HG02798 (cell line): ENCODE data around the gene ATE1.

Experiments
- ATAC-seq: cut with Tn5 transposase; IDR thresholded peaks from one replicate; pipeline ENCODE4 v1.9.1; 2021; ENCODE audit warnings: mild to moderate bottlenecking; ENCODE audit not compliant: unreplicated experiment, poor library complexity

The ATE1 gene

DNA sequence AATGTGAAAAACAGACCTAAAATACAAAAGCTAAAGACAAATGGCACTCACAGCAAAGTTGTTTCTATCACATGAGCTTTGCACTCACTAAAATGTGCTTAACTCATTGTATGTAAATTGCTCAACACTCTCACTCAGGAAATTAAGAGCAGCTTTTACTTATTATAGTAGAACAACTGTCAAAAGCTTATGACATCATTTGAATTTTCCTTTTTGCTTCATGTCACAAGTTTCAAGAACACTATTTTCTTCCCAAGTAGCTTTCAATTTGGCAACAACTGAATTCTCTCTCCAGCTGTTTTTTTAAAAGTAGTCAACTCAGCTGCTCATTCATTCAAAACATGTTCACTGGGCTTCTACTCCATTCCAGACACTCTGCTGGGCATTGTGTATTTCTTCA, 46.9 kb downstream of the ATE1 start:
- ATAC-seq, result no peak

DNA sequence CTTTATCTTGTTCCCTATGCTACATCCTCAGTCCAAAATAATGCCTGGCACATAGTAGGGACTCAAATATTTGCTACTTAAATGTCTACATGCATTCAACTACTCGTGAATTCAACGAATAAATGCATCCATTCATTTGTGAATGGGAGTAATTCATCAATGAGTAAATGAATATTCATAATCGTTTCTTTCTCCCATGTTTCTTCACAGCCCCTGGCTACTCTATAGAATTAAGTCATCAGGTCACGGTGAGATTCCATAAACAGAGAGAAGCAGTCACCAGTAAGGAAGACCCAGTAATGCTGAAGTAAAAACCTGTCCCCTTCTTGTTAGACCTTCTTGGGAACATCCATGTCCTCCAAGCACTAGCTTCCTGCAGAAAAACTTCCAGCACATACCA, 48.4 kb downstream of the ATE1 start:
- no peak for ATAC-seq

DNA sequence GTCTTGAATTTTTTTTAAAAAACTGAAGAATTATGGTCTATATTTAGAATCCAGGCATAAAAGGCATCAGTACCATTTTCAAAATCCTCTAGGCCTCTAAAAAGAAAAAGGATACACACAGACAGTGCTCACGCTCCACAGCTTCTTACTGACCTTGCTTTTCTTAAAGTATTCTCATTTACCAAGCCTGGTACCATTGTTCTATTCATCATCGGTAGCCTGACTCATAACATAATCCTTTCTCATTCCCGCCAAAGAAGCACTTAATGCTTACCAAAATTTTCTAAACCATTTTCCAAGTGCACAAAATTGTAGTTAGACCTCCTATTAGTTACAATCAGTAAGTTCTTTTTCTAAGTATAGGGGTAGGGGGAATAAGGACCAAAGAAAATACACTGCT, 54.6 kb downstream of the ATE1 start:
- ATAC-seq, result no peak

DNA sequence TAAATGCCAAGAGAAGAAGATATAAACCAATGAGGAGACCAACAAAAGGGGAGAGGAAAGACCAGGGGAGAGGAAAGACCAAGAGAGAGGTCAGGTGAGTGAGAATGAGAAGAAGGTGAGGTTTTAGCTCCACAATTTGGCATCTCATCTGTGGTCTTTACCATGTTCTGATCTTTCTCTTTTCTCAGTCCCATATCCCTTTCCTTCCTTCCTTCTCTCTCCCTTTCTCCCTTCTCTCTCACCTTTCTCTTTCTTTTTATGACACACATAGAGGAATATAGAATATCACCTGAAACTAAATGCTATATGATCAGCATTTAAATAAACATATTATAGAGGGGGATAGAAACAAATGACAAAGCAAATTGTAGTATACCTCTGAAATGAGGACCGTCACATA, 57.4 kb downstream of the ATE1 start:
- no peak for ATAC-seq

DNA sequence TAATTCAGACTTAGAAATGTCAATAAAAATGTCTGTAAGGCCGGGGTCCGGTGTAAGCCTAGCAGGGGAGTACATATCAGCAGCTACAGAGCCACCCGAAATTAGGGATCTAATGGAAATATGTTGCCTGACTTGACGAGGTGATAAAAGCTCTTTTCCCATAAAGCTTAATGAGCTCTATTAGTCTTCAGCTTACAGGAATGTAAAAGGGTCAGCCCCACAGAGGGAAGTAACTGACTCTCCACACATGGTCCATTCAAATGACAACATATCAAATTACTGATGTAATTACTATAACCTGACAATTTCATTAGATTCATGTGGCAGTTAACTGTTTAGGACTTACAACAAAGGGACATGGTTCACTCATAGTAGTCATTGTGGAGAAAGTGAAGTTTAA, 62.3 kb downstream of the ATE1 start:
- no peak for ATAC-seq

- no peak for ATAC-seq
Measured at GRCh38 chr10:121864653-121865052, 63.2 kb downstream of the ATE1 start.

GRCh38 chr10:121864168-121864567, 63.7 kb downstream of the ATE1 start:
- ATAC-seq, result no peak

DNA sequence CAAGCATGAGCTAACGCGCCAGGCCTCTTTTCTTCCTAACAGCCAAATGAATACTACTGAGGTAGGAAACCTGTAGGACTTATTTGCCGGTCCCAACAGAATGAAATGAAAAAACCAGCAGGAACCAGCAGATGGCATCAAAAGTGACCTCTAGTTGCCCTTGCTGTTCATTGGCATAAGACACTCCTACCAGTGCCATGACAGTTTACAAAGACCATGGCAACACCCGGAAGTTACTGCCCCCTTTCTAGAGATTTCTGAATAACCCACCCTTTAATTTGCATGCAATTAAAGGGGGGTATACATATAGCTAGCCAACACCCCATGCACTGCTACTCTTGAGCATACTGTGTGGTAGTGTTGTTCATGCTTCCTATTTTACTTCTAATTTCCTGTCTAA, 65.2 kb downstream of the ATE1 start:
- ATAC-seq, result no peak

GRCh38 chr10:121862042-121862441, 65.8 kb downstream of the ATE1 start:
- no peak for ATAC-seq

DNA sequence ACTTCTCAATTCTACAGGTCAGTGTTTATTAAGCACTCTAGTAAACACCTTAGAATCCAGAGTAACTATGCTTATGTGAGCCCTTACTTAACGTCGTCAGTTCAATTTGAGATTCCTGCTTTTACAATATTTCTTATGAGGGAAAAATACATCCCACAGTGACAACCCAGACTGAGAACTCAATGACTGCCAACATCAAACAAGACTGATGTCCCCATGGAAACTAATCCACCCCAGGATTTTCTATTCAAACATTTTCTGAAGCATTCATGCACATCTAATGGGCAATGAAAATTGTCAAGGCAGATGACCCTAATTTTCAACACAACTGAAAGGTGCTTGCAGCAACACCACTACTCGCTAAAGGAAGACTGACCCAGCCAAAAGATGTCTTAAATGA, 67.0 kb downstream of the ATE1 start:
- ATAC-seq, result no peak

DNA sequence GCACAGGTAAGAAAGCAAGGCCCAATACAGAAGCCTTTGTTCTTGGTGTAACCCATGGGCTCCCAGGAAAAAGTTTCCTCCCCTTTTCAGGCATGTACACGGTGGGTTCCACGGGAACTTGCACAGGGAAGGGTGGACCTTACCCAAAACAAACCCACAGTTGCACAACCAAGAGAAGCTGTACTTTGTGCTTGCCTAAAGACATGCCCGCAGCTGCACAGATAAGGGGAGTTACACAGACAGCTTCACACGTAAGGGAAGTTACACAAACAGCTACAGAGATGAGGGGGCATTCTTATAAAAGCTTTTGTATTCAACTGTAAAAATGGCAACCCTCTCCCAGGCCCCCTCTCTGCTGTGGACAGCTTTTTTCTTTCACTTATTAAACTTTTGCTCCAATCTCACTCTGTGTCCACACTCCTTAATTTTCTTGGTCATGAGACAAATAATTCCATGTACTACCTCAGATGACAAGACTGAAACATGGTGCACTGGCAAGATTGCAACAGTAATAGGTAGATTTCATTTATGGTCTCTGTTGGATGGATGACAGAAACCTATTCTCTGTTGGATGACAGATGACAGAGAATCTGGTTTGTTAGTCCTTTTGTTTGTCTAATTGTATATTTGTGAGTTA, 72.9 kb downstream of the ATE1 start:
- no peak for ATAC-seq

DNA sequence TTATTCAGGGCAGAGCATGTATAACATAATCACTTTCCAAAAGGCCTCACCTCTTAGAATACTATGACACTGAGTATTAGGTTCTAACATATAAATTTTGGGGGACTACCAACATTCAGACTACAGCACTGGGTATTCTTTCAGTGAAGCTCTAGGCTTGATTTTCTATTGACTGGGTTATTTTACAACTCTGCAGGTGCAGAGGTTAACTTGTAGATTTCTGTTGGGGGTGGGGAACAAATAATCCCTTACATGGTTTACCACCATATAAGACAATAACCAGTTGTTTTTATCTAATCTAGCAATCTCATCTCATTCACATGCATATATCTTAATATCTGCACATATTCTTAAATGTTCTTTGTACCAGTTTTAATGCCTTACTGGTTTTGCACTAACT, 73.9 kb downstream of the ATE1 start:
- no peak for ATAC-seq

- no peak for ATAC-seq
Measured at GRCh38 chr10:121851786-121852185, 76.0 kb downstream of the ATE1 start.

- ATAC-seq, result no peak
Measured at GRCh38 chr10:121848082-121848481, 79.7 kb downstream of the ATE1 start.

DNA sequence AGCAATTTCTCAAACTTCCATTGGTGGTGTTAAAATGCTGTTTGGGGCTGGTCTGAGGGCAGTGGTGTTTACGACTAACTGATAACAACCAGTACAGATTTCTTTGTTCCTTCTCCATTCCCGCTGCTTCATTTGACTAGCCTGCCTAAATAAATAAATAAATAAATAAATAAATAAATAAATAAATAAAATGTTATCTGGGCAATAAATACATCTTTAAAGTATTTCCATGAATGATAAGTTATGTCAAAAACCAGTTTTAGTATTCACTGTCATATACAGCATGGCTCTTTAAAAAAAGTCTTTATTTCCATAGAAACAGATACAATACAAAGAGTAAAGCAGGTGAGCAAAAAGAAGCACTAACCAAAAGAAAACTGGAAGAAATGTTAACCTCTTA, 81.3 kb downstream of the ATE1 start:
- ATAC-seq, result no peak

- no peak for ATAC-seq
Measured at GRCh38 chr10:121845044-121845784, 82.6 kb downstream of the ATE1 start.

- no peak for ATAC-seq
Measured at GRCh38 chr10:121844537-121844936, 83.3 kb downstream of the ATE1 start.

DNA sequence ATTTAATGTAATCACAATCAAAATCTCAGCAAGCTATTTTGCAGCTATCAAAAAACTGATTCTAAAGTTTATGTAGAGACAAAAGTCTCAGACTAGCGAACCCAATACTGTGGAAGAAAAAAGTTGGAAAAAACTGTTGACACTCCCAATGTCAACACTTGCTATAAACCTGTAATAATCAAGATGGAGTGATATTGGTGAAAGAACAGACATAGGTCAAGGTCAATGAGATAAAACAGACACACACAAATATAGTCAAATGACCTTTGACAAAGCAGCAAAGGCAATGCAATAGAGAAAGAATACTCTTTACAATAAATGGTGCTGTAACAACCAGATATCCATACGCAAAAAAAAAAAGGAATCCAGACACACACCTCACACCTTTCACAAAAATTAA, 84.5 kb downstream of the ATE1 start:
- ATAC-seq, result no peak

DNA sequence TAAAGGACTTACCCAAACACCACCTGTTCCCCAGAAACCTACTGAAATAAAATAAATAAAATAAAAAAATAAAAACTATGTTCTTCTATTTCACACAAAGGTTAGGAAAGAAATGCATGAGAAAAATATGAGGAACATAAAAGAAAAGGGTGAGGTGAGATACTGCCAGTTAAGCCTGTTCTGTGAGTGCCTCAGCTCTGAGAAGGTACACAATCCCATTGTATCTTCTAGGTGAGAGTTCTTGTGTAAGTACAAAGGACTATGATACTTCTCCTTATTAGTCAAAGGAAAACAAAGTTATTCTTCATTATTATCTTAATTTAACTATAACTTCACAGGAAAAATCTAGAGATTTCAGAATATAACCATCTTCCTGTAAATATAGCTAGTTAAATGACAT, 86.0 kb downstream of the ATE1 start:
- no peak for ATAC-seq

DNA sequence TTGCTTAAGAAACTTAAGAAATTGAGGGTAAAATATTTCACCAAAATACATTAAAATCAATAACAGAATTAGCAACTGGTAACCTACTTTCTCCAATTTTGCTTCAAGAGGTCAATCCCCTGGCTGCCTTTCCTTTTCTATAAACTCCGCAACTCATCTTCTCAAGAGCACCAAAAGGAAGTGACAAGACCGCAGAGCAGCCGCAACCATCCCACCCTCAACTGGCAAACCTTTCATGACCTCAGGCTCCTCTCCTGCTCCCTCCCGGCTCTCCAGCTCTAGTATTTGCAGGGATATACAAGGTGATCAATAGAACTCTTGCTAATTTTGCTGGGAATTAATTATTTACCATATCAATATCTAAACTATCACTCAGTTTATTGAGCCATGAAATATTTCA, 88.9 kb downstream of the ATE1 start:
- ATAC-seq, result no peak

- ATAC-seq, result no peak
Measured at GRCh38 chr10:121838149-121838548, 89.7 kb downstream of the ATE1 start.

DNA sequence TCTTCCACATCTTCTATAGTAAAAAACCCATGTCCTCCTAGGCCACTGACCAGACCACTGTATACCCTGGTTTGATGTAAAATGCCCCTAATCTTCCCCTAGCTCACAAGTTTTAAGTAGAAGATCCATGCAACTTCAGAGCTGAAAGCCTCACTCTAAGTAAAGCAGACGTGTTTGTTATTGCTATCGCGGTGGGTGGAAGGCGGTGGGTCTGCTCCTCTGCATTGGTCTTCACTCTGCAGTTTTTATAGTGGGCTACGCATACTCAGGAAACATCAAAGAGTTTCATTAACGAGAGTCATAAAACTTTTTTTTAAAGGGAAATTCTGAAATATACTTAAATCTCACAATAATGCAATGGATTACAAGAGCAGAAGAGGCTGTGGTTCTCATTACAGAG, 91.7 kb downstream of the ATE1 start:
- no peak for ATAC-seq
